OCI-M2 (cell line): ENCODE results near the gene EHBP1.

Source experiments
- DNase-seq: peaks from one replicate; lab custom pipeline; 2025; ENCODE audit not compliant: unreplicated experiment; lab: John Stamatoyannopoulos, UW

The EHBP1 gene

GRCh38 chr2:62874881-62875383 lies 169.4 kb downstream of the EHBP1 start:
- DNase-seq, result no peak

GRCh38 chr2:62881162-62881795 lies 175.8 kb downstream of the EHBP1 start:
- no peak for DNase-seq

DNA sequence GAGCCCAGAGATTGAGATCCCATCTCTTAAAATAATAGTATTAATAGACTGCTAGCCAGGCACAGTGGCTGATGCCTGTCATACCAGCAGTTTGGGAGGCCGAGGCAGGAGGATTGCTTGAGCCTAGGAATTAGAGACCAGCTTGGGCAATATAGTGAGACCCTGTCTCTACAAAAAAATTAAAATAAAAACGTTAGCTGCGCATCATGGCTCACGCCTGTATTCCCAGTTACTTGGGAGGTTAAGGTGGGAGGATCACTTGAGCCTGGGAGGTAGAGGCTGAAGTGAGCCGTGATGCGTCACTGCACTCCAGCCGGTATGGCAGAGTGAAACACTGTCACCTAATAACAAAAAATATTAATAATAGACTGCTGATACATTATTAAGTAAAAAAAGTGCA lies 178.1 kb downstream of the EHBP1 start:
- DNase-seq, result no peak

GRCh38 chr2:62884086-62884485 lies 178.6 kb downstream of the EHBP1 start:
- no peak for DNase-seq

- DNase-seq, result no peak
Observed at GRCh38 chr2:62884514-62884913, 179.0 kb downstream of the EHBP1 start.

- no peak for DNase-seq
Observed at GRCh38 chr2:62894966-62895631, 189.6 kb downstream of the EHBP1 start.

- no peak for DNase-seq
Observed at GRCh38 chr2:62895632-62896009, 190.1 kb downstream of the EHBP1 start.

DNA sequence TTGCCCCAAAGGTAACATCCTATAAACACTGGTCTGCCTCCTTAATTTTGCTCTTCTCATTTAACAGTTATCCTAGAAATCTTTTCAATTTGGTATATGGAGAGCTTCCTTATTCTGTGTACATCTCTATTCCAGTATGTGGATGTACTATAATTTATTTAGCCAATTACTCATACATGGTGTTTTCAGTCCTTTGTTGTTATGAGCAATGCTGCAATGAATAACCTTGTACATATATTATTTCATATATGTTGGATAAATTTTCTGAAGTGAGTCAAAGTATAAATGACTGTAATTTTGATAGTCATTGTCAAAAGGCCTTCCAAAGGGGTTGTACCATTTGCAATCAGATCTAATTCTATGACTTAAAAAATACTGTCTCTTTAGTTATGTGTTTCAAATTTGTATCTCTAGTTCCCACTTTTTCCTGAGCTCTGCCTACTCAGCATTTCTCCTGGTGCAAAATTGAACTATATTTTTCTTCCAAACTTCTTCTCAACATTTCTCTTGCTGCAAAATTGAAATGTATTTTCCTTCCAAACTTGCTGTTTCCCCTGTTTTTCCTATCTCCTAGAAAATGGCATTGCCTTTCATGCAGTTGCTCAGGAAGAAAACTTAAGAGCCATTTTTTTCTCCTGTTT lies 191.8 kb downstream of the EHBP1 start:
- DNase-seq, result no peak

GRCh38 chr2:62904344-62904743 lies 198.8 kb downstream of the EHBP1 start:
- no peak for DNase-seq

GRCh38 chr2:62908145-62908544 lies 202.6 kb downstream of the EHBP1 start:
- DNase-seq, result no peak

GRCh38 chr2:62913311-62913710 lies 207.8 kb downstream of the EHBP1 start:
- DNase-seq, result no peak

GRCh38 chr2:62919041-62919440 lies 213.5 kb downstream of the EHBP1 start:
- no peak for DNase-seq

GRCh38 chr2:62920070-62920469 lies 214.6 kb downstream of the EHBP1 start:
- DNase-seq, result no peak

DNA sequence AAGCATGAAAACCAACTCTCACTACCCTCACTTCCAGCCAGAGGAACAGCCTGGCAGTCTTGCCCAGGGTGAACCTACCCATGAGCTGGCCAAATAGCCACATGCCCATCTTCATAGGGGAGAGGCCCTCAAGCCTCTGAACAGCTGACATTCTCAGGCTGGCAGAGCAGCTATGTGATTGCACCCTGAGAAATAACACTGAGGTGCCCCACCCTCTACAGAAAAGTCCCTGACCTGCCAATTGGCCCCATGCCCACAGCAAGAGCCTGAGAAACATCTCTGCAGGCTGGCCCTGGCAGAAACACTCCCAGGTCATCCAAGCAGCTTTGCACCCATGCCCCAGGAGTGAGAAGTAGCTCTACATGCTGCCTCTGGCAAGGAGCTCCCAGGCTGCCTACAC lies 217.7 kb downstream of the EHBP1 start:
- DNase-seq, result no peak

GRCh38 chr2:62923881-62924280 lies 218.4 kb downstream of the EHBP1 start:
- no peak for DNase-seq

- no peak for DNase-seq
Observed at GRCh38 chr2:62928015-62928414, 222.5 kb downstream of the EHBP1 start.

- DNase-seq, result no peak
Observed at GRCh38 chr2:62931536-62931935, 226.0 kb downstream of the EHBP1 start.

- no peak for DNase-seq
Observed at GRCh38 chr2:62933398-62933917, 227.9 kb downstream of the EHBP1 start.

DNA sequence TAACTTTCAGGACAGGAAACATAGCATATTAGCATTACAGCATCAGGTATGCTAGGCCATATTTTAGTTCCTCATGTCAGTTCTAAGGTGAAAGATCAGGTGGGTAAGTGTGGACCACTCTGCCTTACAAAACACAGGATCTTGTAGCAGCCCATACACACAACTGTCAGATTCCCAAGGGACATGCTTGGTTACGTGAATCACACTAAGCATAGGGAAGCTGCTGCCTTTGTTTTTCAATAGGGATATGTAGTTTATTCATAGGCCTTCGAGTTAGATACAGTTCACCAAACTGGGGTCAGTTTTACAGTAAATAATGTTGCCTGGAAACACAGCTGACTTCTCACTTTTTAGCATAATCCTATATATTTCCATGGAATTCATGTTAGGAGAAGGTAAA lies 229.0 kb downstream of the EHBP1 start:
- no peak for DNase-seq

GRCh38 chr2:62938126-62938525 lies 232.6 kb downstream of the EHBP1 start:
- DNase-seq, result no peak

DNA sequence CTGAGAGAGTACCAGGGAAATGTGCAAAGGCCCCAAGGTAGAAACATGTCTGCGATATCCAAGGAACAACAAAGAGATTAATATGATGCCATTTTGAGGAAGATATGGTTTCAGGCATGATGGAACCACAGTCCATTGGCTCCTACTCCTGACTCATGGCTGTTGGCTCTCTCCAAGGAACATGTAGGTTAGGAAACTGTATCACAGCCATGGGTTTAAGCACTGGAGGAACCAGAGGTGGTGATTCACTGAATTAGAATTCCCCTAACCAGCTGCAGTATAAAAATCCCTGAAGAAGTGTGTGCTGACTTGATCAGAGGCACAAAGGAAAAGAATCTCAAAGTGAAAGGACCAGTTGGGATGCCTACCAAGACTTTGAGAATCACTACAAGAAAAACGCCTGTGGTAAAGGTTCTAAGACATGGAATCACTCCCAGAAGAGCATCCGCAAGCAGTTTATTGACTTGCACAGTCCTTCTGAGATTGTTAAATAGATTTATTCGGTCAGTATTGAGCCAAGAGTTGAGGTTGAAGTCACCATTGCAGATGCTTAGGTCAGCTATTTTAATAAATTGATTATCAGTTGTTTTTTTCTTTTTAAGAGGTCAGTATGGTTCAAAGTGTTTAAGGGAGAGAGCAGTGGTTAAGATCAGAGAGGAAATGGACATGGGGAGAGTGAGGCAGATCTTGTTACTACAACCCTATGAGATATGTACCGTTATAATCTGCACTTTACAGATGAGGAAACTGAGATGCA lies 234.4 kb downstream of the EHBP1 start:
- DNase-seq, result no peak
